ENCODE data around the gene CNOT2. TPM values are rescaled to one million over a fixed set of nuclear protein-coding genes. Genes with fewer than 3 reads are reported as not detected.

Gene CNOT2
- total RNA-seq, 1 donor from 2014 or later = 79.4 TPM

DNA sequence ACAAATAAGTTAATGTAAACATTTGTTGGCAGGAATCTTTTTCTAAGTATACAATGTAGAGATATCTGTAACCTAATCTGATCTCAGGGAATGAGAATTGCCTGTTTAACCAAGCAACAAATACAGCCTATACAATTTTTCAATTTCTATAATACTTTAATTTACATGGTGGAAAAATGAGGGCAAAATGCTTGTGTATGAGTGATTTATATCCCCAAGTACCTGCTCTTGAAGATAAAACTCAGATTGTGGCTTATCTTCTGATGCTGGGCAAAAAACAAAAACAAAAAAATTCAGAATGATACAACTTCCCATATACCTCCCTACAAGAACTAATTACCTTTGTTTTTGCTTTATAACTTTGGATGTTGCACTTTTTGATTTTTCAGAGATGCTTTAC, 2.2 kb downstream of the CNOT2 start:
- no peak for DNase-seq (ENCODE audit: low read depth, low spot score)
- H3K27me3 Mint-ChIP-seq (ENCODE audit: low read depth) = no peaks in the 10 kb centered on the region
- H3K36me3 Mint-ChIP-seq (ENCODE audit: low read depth) = peaks cover 3% of the 10 kb centered on the region
- no peak for TF ChIP-seq CTCF (conservative IDR thresholded peaks at IDR 0.05)
- H3K9me3 Mint-ChIP-seq = no peaks in the 10 kb centered on the region
- H3K27ac Mint-ChIP-seq (ENCODE audit: unreplicated experiment) = no peak overlapping the region
- peak overlapping the region; percentile 96 for H3K4me3 Mint-ChIP-seq
- H3K4me1 Mint-ChIP-seq = peaks cover 58% of the 10 kb centered on the region

DNA sequence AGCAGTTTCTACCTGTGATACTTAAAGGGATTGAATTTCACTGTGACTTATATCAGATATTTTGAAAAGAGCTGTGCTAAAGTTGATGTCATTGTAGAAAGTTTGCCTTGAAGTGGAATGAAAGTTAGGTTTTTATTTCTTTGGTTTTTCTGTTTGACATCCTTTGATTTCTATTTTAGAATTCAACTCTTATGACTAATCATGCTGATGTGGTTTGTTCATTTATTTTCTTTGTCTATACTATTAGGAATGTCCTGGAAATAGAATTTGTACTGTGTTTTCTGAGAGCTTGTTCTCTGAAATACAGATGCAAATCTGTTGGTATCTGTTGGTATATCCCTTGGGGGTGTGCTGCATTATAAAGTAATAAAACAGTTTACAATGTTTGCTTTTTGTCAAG, 3.3 kb downstream of the CNOT2 start:
- H3K27ac Mint-ChIP-seq (ENCODE audit: unreplicated experiment) = no peak overlapping the region
- no peak for DNase-seq (ENCODE audit: low read depth, low spot score)
- no peaks in the 10 kb centered on the region for H3K27me3 Mint-ChIP-seq (ENCODE audit: low read depth)
- TF ChIP-seq CTCF (conservative IDR thresholded peaks at IDR 0.05) = no peak
- H3K4me1 Mint-ChIP-seq = peaks cover 65% of the 10 kb centered on the region
- H3K4me3 Mint-ChIP-seq = peak overlapping the region; percentile 31
- no peaks in the 10 kb centered on the region for H3K36me3 Mint-ChIP-seq (ENCODE audit: low read depth)
- no peaks in the 10 kb centered on the region for H3K9me3 Mint-ChIP-seq

DNA sequence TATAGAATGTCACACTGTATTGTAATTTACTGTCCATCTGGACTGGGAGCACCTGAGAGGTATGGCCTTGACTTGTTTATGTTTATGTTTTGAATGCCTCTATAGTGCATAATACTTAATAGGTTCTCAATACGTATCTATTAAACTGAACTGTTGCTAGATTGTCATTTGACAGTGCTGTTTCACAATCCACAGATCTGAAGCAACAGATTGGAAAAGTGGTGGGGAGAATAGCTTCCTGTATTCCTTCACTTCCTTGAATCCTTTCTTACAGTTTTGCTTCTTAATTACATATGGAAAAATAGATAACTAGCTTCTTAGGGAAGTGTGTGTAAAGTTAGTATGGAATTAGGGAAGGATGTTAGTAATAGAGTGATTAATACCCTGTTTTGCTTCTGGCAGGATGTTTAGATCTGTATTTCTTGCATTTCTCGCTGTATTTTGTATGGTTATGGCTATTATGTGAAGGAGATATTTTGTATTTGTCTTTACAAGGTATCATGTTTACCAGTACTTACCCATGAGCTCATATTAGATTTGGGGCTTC, 4.5 kb downstream of the CNOT2 start:
- Mint-ChIP-seq H3K27me3 (ENCODE audit: low read depth) (no peaks in the 10 kb centered on the region), H3K36me3 (ENCODE audit: low read depth) (no peaks in the 10 kb centered on the region), H3K4me1 (peaks cover 57% of the 10 kb centered on the region), H3K9me3 (no peaks in the 10 kb centered on the region), H3K4me3 (peak overlapping the region; percentile 18), H3K27ac (ENCODE audit: unreplicated experiment) (no peak overlapping the region)
- DNase-seq (ENCODE audit: low read depth, low spot score) = no peak
- no peak for TF ChIP-seq CTCF (conservative IDR thresholded peaks at IDR 0.05)

DNA sequence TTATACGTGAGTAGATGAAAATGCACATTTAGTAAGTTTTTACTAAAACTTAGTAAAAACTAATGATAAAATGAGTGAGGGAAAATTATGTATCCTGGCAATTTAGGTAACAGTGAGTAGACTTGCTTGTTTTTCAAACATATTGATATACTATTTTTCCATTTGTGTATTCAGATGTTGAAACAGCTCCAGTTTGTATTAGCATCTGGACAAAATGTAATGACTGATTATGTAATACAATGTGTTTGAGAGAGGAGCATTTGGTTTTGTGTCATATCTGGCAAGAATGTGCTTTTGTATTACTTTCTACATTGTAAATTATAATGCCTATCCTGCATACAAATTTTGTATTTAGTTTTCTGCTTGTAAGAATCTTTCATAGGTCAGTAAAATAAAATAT, 5.6 kb downstream of the CNOT2 start:
- Mint-ChIP-seq H3K27me3 (ENCODE audit: low read depth) (no peaks in the 10 kb centered on the region), H3K4me1 (peaks cover 59% of the 10 kb centered on the region), H3K27ac (ENCODE audit: unreplicated experiment) (no peak overlapping the region), H3K4me3 (peak overlapping the region; percentile 8), H3K36me3 (ENCODE audit: low read depth) (no peaks in the 10 kb centered on the region), H3K9me3 (no peaks in the 10 kb centered on the region)
- TF ChIP-seq CTCF (conservative IDR thresholded peaks at IDR 0.05) = no peak
- no peak for DNase-seq (ENCODE audit: low read depth, low spot score)

- no peaks in the 10 kb centered on the region for H3K9me3 Mint-ChIP-seq
- no peaks in the 10 kb centered on the region for H3K27me3 Mint-ChIP-seq (ENCODE audit: low read depth)
- no peak for TF ChIP-seq CTCF (conservative IDR thresholded peaks at IDR 0.05)
- H3K27ac Mint-ChIP-seq (ENCODE audit: unreplicated experiment) = no peak overlapping the region
- H3K4me1 Mint-ChIP-seq = peaks cover 55% of the 10 kb centered on the region
- DNase-seq (ENCODE audit: low read depth, low spot score) = no peak
- no peak overlapping the region for H3K4me3 Mint-ChIP-seq
- no peaks in the 10 kb centered on the region for H3K36me3 Mint-ChIP-seq (ENCODE audit: low read depth)
Observed at GRCh38 chr12:70249903-70250302, 6.7 kb downstream of the CNOT2 start.
